ENCODE results near the gene TNIK. TPM values are rescaled to one million over a fixed set of nuclear protein-coding genes. Genes with fewer than 3 reads are reported as not detected.
"Not testable (repeated sequence)": the region's sequence is repeated elsewhere in the genome, so short reads cannot be mapped to it uniquely, and the experiment has no call there.

TNIK gene
- total RNA-seq, 1 experiment from 2014 or later, result 7.0 TPM

GRCh38 chr3:171428321-171428787, 31.9 kb downstream of the TNIK start:
- intact Hi-C loops (cut with micrococcal nuclease), result no loop called here
- Histone ChIP-seq H3K4me1 (ENCODE audit: insufficient read depth, low read length) (no peaks in the 10 kb centered on the region), H3K27ac (ENCODE audit: low read length) (no peak overlapping the region), H3K36me3 (ENCODE audit: low read depth, low read length) (no peaks in the 10 kb centered on the region), H3K27me3 (ENCODE audit: low read length) (no peaks in the 10 kb centered on the region), H3K9ac (ENCODE audit: low read length) (no peak overlapping the region), H4K20me1 (ENCODE audit: low read length) (no peaks in the 10 kb centered on the region), H3K9me3 (ENCODE audit: low read length) (no peaks in the 10 kb centered on the region), H3K79me2 (ENCODE audit: low read length) (no peaks in the 10 kb centered on the region), H3F3A (ENCODE audit: low read length, unreplicated experiment) (no peaks in the 10 kb centered on the region), H3K4me3 (ENCODE audit: low read length) (no peak overlapping the region), H2AFZ (ENCODE audit: low read length) (no peak overlapping the region), H3K4me2 (ENCODE audit: low read length) (no peak overlapping the region), H3K9me2 (replicated peaks; ENCODE audit: low read length) (no peaks in the 10 kb centered on the region)
- TF ChIP-seq, protein P1, sequence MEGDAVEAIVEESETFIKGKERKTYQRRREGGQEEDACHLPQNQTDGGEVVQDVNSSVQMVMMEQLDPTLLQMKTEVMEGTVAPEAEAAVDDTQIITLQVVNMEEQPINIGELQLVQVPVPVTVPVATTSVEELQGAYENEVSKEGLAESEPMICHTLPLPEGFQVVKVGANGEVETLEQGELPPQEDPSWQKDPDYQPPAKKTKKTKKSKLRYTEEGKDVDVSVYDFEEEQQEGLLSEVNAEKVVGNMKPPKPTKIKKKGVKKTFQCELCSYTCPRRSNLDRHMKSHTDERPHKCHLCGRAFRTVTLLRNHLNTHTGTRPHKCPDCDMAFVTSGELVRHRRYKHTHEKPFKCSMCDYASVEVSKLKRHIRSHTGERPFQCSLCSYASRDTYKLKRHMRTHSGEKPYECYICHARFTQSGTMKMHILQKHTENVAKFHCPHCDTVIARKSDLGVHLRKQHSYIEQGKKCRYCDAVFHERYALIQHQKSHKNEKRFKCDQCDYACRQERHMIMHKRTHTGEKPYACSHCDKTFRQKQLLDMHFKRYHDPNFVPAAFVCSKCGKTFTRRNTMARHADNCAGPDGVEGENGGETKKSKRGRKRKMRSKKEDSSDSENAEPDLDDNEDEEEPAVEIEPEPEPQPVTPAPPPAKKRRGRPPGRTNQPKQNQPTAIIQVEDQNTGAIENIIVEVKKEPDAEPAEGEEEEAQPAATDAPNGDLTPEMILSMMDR (conservative IDR thresholded peaks at IDR 0.05; ENCODE audit: low read depth, low read length), result no peak
- no peak for TF ChIP-seq EZH2phosphoT487 (IDR thresholded peaks at IDR 0.05; ENCODE audit: borderline replicate concordance, low read length)
- no peak for TF ChIP-seq EZH2 (IDR thresholded peaks at IDR 0.05; ENCODE audit: low read length, unreplicated experiment)
- DNase-seq, result no peak
- ChIA-PET CTCF (interaction anchor here (0.5 kb wide), 1 partner anchor 31 kb away, joined by 3 read pairs; no protein-coding TSS in a partner anchor), POLR2A (ENCODE audit: unreplicated experiment) (no interaction called here)
- BruUV-seq (replicated peaks), result no TSS peak
- no peak for ATAC-seq

GRCh38 chr3:171427771-171428320, 32.4 kb downstream of the TNIK start:
- no peak for TF ChIP-seq EZH2phosphoT487 (IDR thresholded peaks at IDR 0.05; ENCODE audit: borderline replicate concordance, low read length)
- TF ChIP-seq, protein P1 (conservative IDR thresholded peaks at IDR 0.05; ENCODE audit: low read depth, low read length), result no peak
- TF ChIP-seq EZH2 (IDR thresholded peaks at IDR 0.05; ENCODE audit: low read length, unreplicated experiment), result no peak
- no peak overlapping the region for H3K4me2 ChIP-seq (ENCODE audit: low read length)
- H3K4me3 ChIP-seq (ENCODE audit: low read length), result no peak overlapping the region
- no TSS peak for BruUV-seq (replicated peaks)
- no peaks in the 10 kb centered on the region for H3K4me1 ChIP-seq (ENCODE audit: insufficient read depth, low read length)
- no peak overlapping the region for H2AFZ ChIP-seq (ENCODE audit: low read length)
- H3K36me3 ChIP-seq (ENCODE audit: low read depth, low read length), result no peaks in the 10 kb centered on the region
- no peaks in the 10 kb centered on the region for H3F3A ChIP-seq (ENCODE audit: low read length, unreplicated experiment)
- no peak overlapping the region for H3K27ac ChIP-seq (ENCODE audit: low read length)
- no peaks in the 10 kb centered on the region for H3K9me3 ChIP-seq (ENCODE audit: low read length)
- intact Hi-C loops (cut with micrococcal nuclease), result no loop called here
- H3K27me3 ChIP-seq (ENCODE audit: low read length), result no peaks in the 10 kb centered on the region
- CTCF ChIA-PET, result no interaction called here
- H3K9ac ChIP-seq (ENCODE audit: low read length), result no peak overlapping the region
- H3K9me2 ChIP-seq (replicated peaks; ENCODE audit: low read length), result no peaks in the 10 kb centered on the region
- no peak for ATAC-seq
- no peaks in the 10 kb centered on the region for H3K79me2 ChIP-seq (ENCODE audit: low read length)
- H4K20me1 ChIP-seq (ENCODE audit: low read length), result no peaks in the 10 kb centered on the region
- POLR2A ChIA-PET (ENCODE audit: unreplicated experiment), result no interaction called here
- DNase-seq, result no peak

- H3K27me3 ChIP-seq (ENCODE audit: low read length); H3K4me1 ChIP-seq (ENCODE audit: insufficient read depth, low read length); ATAC-seq; H3K9me3 ChIP-seq (ENCODE audit: low read length); H3K4me2 ChIP-seq (ENCODE audit: low read length); H3F3A ChIP-seq (ENCODE audit: low read length, unreplicated experiment); CTCF ChIA-PET; BruUV-seq (replicated peaks); H3K27ac ChIP-seq (ENCODE audit: low read length); H4K20me1 ChIP-seq (ENCODE audit: low read length); intact Hi-C loops (cut with micrococcal nuclease); DNase-seq; H3K9ac ChIP-seq (ENCODE audit: low read length); POLR2A ChIA-PET (ENCODE audit: unreplicated experiment); H3K36me3 ChIP-seq (ENCODE audit: low read depth, low read length); H3K9me2 ChIP-seq (replicated peaks; ENCODE audit: low read length); H2AFZ ChIP-seq (ENCODE audit: low read length); H3K4me3 ChIP-seq (ENCODE audit: low read length); H3K79me2 ChIP-seq (ENCODE audit: low read length): not testable (repeated sequence)
Observed at GRCh38 chr3:171424063-171424462, 36.1 kb downstream of the TNIK start.

- CTCF ChIA-PET; ATAC-seq; BruUV-seq (replicated peaks): not testable (repeated sequence)
Observed at GRCh38 chr3:171422855-171423254, 37.4 kb downstream of the TNIK start.

More at GRCh38 chr3:171422855-171423254, 37.4 kb downstream of the TNIK start:
- POLR2A ChIA-PET (ENCODE audit: unreplicated experiment), result interaction anchor here (0.5 kb wide), 1 partner anchor 115 kb away, joined by 3 read pairs; no protein-coding TSS in a partner anchor
- H2AFZ ChIP-seq (ENCODE audit: low read length); H3K4me3 ChIP-seq (ENCODE audit: low read length); DNase-seq; H3K36me3 ChIP-seq (ENCODE audit: low read depth, low read length); H3K79me2 ChIP-seq (ENCODE audit: low read length); H3K4me1 ChIP-seq (ENCODE audit: insufficient read depth, low read length); H3K9ac ChIP-seq (ENCODE audit: low read length); H3K27me3 ChIP-seq (ENCODE audit: low read length); H3K9me3 ChIP-seq (ENCODE audit: low read length); H4K20me1 ChIP-seq (ENCODE audit: low read length); intact Hi-C loops (cut with micrococcal nuclease); H3K27ac ChIP-seq (ENCODE audit: low read length); H3K9me2 ChIP-seq (replicated peaks; ENCODE audit: low read length); H3K4me2 ChIP-seq (ENCODE audit: low read length); H3F3A ChIP-seq (ENCODE audit: low read length, unreplicated experiment): not testable (repeated sequence)
